Activated CD8-positive, alpha-beta T cell treated with anti-CD3 and anti-CD28 coated beads, Interleukin-2, amount 10 ng/mL, durations not matched to agents 7 days and 5 days (primary cell): ENCODE results near the gene FHIP1B. TPM values are rescaled to one million over a fixed set of nuclear protein-coding genes. Genes with fewer than 3 reads are reported as not detected.

Source experiments
- ATAC-seq: fragments of 150-1000 bp; cut with Tn5 transposase; one replicate; pipeline ENCODE4 v1.10.0; 2021; ENCODE audit warnings: moderate library complexity
- CTCF ChIA-PET: fragments of 350-600 bp; sonication (Branson Sonifier 250); formaldehyde crosslinking; loops from one replicate; lab custom pipeline; 2021; ENCODE audit warnings: antibody characterized with exemption; lab: Charles Lee
- POLR2A ChIA-PET: fragments of 350-600 bp; sonication (Branson Sonifier 250); formaldehyde crosslinking; loops from one replicate; lab custom pipeline; 2021; ENCODE audit warnings: antibody characterized with exemption; lab: Charles Lee
- DNase-seq: peaks from one replicate; pipeline ENCODE4 v3.0.0-alpha.2; 2020
- H3K27ac Mint-ChIP-seq: one replicate; pipeline ENCODE4 v1.8.0; 2021; ENCODE audit warnings: mild to moderate bottlenecking, mixed read lengths
- H3K27me3 Mint-ChIP-seq: one replicate; pipeline ENCODE4 v1.8.0; 2021; ENCODE audit warnings: low read depth, mixed read lengths
- H3K36me3 Mint-ChIP-seq: one replicate; pipeline ENCODE4 v1.8.0; 2021; ENCODE audit warnings: low read depth, mixed read lengths
- H3K4me1 Mint-ChIP-seq: one replicate; pipeline ENCODE4 v1.8.0; 2021; ENCODE audit warnings: low read depth, mixed read lengths
- H3K4me3 Mint-ChIP-seq: one replicate; pipeline ENCODE4 v1.8.0; 2021; ENCODE audit warnings: mild to moderate bottlenecking, mixed read lengths
- H3K9me3 Mint-ChIP-seq: one replicate; pipeline ENCODE4 v1.8.0; 2022; ENCODE audit warnings: mixed read lengths; ENCODE audit not compliant: insufficient read depth
- total RNA-seq, 2 experiments: library from RNA; stranded (reverse); gene quantifications; one replicate each; pipeline ENCODE4 v1.2.3, GENCODE V29; 2021

FHIP1B gene
- total RNA-seq, 2 experiments from 2014 or later, result 19.1 to 20.4 TPM

DNA sequence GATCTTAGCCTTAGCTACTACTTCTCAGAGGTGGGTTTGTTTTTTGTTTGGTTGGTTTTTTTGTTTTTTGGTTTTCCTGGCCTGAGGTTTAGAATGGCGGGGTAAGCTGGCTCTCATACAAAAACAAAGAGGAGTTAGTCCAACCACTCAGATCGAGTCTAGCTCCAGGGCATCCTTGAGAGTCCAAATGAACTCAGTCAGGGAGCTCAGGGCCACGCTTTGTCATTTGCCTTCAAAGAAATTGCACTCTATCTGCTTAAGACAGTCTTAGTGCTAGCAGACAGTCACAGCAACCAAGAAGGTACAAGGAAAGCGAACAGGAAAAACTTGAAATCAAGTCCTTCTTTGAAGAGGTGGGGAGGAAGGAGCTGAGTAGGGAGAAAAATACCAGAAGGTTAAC is 17.9 kb downstream of the FHIP1B start:
- DNase-seq (no peak), ATAC-seq (no peak)
- Mint-ChIP-seq H3K36me3 (peaks cover 36% of the 10 kb centered on the region), H3K4me1 (peaks cover 11% of the 10 kb centered on the region), H3K4me3 (no peak overlapping the region), H3K27me3 (no peaks in the 10 kb centered on the region), H3K9me3 (no peaks in the 10 kb centered on the region), H3K27ac (no peak overlapping the region)
- CTCF ChIA-PET, result interaction anchor here (1.4 to 2.1 kb wide), 2 partner anchors 10 to 101 kb away, joined by 4 read pairs; no protein-coding TSS in a partner anchor
- POLR2A ChIA-PET, result interaction anchor here (1.1 kb wide), 1 partner anchor 9 kb away, joined by 3 read pairs; no protein-coding TSS in a partner anchor

DNA sequence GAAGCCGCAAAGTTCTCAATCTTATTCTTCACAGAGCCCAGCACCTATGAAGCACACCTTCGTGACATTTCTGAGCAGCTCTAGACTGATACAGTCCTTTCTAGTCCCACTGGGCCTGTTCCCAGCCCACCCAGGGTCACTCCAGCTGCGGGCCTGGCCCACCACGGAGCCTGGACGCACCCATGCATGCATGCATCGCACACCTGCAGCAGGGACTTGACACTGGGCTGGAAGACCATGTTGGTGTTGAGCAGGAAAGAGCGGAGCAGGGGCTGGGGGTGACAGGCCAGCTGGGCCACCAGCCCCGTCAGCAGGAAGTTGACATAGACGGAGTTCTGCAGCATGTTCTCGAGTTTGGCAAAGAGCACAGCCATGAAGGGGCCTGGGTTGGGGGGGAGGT is 19.9 kb downstream of the FHIP1B start:
- H3K27me3 Mint-ChIP-seq, result no peaks in the 10 kb centered on the region
- no peak for DNase-seq
- POLR2A ChIA-PET, result no interaction called here
- ATAC-seq, result no peak
- H3K4me3 Mint-ChIP-seq, result no peak overlapping the region
- H3K4me1 Mint-ChIP-seq, result peaks cover 5% of the 10 kb centered on the region
- peaks cover 28% of the 10 kb centered on the region for H3K36me3 Mint-ChIP-seq
- H3K27ac Mint-ChIP-seq, result no peak overlapping the region
- CTCF ChIA-PET, result no interaction called here
- no peaks in the 10 kb centered on the region for H3K9me3 Mint-ChIP-seq

DNA sequence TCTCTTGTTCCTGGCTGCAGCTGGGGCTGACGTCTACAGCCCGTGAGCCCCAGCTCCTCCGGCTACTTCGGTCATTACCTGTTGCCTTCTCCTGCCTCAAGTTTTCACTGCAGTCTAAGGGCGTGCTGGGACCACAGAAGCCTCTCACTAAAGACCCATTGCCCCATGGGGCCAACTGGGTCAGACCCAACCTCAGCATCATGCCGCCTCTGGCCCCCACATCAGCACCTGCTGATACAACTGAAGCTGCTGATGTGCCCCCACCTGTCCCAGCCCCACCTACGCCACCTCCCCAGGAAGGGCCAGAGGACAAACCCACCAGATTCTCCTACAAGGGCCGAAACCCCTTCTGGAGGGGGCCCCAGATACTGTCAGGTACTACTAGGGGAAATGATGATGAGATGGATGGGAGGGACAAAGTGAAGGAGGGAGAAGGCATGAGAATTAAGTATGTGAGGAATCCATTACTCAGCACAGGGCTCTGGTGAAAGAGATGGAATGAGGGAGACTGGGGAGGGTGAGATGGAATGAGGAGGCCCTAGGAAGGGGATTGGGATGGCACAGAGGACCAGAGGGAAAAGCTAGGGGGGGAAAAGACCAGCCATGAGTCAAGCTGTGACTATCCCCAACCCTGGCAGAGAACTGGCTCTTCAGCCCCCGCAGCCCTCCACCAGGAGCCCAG is 24.0 kb downstream of the FHIP1B start:
- no peak overlapping the region for H3K4me3 Mint-ChIP-seq
- no peaks in the 10 kb centered on the region for H3K9me3 Mint-ChIP-seq
- no peak for DNase-seq
- H3K27ac Mint-ChIP-seq, result no peak overlapping the region
- H3K4me1 Mint-ChIP-seq, result no peaks in the 10 kb centered on the region
- ChIA-PET CTCF (no interaction called here), POLR2A (no interaction called here)
- H3K36me3 Mint-ChIP-seq, result peaks cover 15% of the 10 kb centered on the region
- no peak for ATAC-seq
- H3K27me3 Mint-ChIP-seq, result no peaks in the 10 kb centered on the region

DNA sequence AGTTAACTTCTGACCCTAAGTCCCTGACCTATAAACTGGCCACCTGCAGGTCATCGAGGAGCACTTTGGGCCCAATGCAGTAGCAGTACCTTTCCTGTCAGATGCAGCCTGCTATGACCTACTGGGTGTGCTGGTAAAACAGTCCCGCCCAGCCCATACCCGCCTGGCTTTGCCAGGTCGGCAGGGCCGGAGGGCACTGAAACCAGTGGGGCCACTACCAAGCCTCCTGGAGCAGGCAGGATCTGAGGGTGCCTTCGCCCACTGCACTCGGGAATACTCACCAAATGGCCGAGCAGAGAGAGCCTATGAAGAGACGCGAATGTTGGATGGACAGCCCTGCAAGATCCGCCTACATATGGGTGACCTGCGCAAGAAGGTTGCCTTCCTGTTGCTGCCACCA is 24.6 kb downstream of the FHIP1B start:
- Mint-ChIP-seq H3K27me3 (no peaks in the 10 kb centered on the region), H3K4me1 (no peaks in the 10 kb centered on the region), H3K4me3 (no peak overlapping the region), H3K36me3 (peaks cover 15% of the 10 kb centered on the region), H3K27ac (no peak overlapping the region), H3K9me3 (no peaks in the 10 kb centered on the region)
- CTCF ChIA-PET, result no interaction called here
- DNase-seq (no peak), ATAC-seq (no peak)
- POLR2A ChIA-PET, result no interaction called here

DNA sequence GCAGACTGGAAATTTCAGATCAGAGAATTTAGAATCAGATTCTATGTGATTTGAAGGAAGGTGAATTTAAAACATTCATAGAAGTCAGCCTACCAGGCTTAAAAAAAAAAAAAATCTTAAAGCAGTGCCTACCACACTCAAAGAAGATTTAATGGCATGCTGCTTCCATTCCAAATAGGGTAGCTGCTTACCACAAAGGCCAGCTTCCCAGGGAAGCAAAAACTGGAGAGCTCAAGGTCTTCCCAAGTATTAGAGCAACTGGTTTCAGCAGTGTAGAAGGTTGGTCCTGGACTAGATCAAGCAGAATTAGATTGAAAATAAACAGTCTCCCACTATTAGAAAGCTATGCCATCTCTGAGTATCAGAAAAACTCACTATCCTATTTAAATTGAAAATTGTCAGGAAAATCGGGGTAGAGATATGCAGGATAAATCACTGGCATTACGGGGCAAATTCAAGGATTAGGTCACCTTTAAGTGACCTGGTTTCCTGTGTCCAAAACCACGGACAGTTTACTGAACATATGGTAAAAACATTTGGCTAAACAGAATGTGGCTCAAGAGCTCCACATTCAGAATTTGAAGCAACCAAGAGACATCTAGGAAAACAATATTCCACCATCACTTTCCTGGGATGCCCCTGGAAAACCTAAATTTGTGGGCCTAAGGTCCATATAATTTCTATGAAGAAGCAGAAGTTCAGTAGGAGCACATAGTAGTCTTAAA is 27.8 kb downstream of the FHIP1B start:
- Mint-ChIP-seq H3K36me3 (peaks cover 22% of the 10 kb centered on the region), H3K4me3 (no peak overlapping the region), H3K27me3 (no peaks in the 10 kb centered on the region), H3K9me3 (no peaks in the 10 kb centered on the region), H3K4me1 (peaks cover 25% of the 10 kb centered on the region), H3K27ac (no peak overlapping the region)
- ATAC-seq (no peak), DNase-seq (no peak)
- CTCF ChIA-PET, result interaction anchor here (1.0 to 1.5 kb wide), 3 partner anchors 9 to 156 kb away, joined by 3 to 5 read pairs (median 4); no protein-coding TSS in a partner anchor
- POLR2A ChIA-PET, result interaction anchor here (0.7 kb wide), 1 partner anchor 11 kb away, joined by 3 read pairs; no protein-coding TSS in a partner anchor

DNA sequence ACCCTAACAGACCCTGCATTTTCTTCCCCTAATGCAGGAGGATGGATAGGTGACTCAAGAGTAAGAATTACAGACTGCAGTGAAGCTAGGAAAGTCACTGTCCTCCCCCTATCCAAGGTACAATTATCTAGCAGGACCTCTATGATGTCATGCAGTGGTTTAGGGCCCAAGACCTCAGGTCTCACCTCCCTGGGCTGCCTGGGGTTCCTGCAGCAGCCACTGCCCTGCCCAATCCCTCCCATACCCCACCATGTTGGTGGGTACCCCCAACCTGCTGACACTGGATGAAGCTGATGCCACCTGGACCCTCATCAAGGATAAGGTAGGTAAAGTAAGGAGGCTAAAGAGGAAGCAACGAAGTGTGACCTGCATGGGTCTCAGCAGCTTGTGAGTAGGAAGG is 29.1 kb downstream of the FHIP1B start, which contains the start of gene C11orf42:
Gene C11orf42 (plus strand): TSS at position 192 of the 400 bp plus-strand sequence. CDS start 59 bp downstream, at position 251.
- Mint-ChIP-seq H3K36me3 (peaks cover 18% of the 10 kb centered on the region), H3K27me3 (no peaks in the 10 kb centered on the region), H3K27ac (no peak within 1 kb of the TSS), H3K4me1 (peaks cover 37% of the 10 kb centered on the region), H3K4me3 (no peak within 1 kb of the TSS), H3K9me3 (no peaks in the 10 kb centered on the region)
- no peak for ATAC-seq
- ChIA-PET CTCF (no interaction called here), POLR2A (interaction anchor here (2.0 kb wide), 1 partner anchor 30 kb away, joined by 5 read pairs; no protein-coding TSS in a partner anchor)
- no peak for DNase-seq

DNA sequence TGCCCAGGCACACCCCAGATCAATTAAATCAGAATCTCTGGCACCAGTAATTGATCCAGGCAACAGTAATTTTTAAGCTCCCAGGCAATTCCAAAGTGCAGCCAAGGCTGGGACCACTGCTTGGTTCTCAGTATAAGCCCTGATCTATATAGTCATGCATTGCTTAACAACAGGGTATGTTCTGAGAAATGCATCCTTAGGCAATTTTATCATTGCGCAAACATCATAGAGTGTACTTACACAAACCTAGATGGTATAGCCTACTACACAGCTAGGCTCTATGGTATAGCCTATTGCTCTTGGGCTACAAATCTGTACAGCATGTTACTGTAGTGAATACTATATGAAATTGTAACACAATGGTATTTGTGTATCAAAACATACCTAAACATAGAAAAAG is 29.7 kb downstream of the FHIP1B start:
- Mint-ChIP-seq H3K27ac (no peak overlapping the region), H3K36me3 (peaks cover 18% of the 10 kb centered on the region), H3K9me3 (no peaks in the 10 kb centered on the region), H3K4me1 (peaks cover 37% of the 10 kb centered on the region), H3K4me3 (no peak overlapping the region), H3K27me3 (no peaks in the 10 kb centered on the region)
- no peak for DNase-seq
- no peak for ATAC-seq
- ChIA-PET CTCF (interaction anchor here (1.1 kb wide), 1 partner anchor 174 kb away, joined by 3 read pairs; no protein-coding TSS in a partner anchor), POLR2A (interaction anchor here (2.0 kb wide), 1 partner anchor 30 kb away, joined by 5 read pairs; no protein-coding TSS in a partner anchor)

DNA sequence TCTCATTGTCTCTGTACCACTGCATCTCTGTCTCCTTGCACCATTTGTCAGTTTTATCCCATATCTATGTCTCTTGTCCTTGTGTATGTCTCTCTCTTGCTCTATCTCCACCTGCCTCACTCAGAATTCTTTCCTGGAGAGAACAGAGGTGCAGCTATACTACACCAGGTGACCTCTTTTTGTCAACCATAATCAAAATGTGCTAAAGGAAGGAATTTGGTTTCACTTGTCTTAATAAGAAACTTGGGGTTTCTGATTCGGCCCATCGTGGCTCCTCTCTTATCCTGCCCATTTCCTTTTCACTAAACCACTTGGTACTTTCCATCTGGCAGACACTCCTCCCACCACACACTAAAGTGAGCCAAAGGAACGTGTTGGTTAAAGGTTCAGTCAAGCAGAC is 31.1 kb downstream of the FHIP1B start:
- CTCF ChIA-PET, result no interaction called here
- DNase-seq, result peak; percentile 40
- Mint-ChIP-seq H3K27me3 (no peaks in the 10 kb centered on the region), H3K9me3 (no peaks in the 10 kb centered on the region), H3K27ac (peak overlapping the region; percentile 28), H3K36me3 (peaks cover 13% of the 10 kb centered on the region), H3K4me3 (no peak overlapping the region), H3K4me1 (peaks cover 38% of the 10 kb centered on the region)
- POLR2A ChIA-PET, result interaction anchor here (2.0 kb wide), 1 partner anchor 32 kb away, joined by 5 read pairs; no protein-coding TSS in a partner anchor
- ATAC-seq, result peak; percentile 70

DNA sequence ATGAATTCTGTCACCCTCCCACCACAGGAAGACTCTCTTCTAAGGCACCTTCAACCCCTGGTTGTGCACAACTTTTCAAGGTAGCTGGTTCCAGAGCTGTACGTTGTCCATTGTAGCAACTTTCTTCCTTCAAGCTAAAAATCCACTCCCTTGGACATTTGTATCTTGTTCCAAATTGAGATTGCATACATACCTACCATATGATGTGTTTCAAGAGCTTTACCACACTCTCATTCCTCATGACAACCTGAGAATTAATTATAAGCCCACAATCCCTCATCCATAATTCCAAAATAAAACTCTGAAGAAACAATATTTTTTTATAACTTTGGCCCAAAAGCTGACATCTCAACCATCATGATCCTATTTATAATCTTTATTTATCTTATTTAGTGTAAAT is 32.4 kb downstream of the FHIP1B start:
- Mint-ChIP-seq H3K9me3 (no peaks in the 10 kb centered on the region), H3K27me3 (no peaks in the 10 kb centered on the region), H3K4me3 (no peak overlapping the region), H3K27ac (no peak overlapping the region), H3K4me1 (peaks cover 44% of the 10 kb centered on the region), H3K36me3 (peaks cover 13% of the 10 kb centered on the region)
- ATAC-seq, result no peak
- POLR2A ChIA-PET, result no interaction called here
- DNase-seq, result no peak
- CTCF ChIA-PET, result interaction anchor here (1.2 kb wide), 1 partner anchor 116 kb away, joined by 3 read pairs; no protein-coding TSS in a partner anchor

DNA sequence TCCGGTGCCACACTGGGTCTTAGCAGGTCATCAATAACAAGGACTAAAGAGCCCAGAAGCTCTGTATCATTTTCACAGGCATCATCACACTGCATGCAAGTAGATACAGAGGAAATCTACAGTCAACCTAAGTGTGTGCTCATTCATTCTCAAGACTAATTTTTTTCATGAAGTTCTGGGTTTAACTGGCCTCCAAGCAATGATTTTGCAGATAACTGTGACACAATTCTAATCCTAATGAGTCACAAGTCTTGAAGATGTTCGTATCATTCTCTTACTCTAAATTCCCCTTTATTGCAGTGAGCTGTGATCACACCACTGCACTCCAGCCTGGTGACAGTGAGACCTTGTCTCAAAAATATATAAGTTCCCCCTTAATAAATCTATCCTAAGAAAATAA is 33.0 kb downstream of the FHIP1B start:
- H3K4me3 Mint-ChIP-seq, result no peak overlapping the region
- peaks cover 15% of the 10 kb centered on the region for H3K36me3 Mint-ChIP-seq
- H3K27me3 Mint-ChIP-seq, result no peaks in the 10 kb centered on the region
- DNase-seq (no peak), ATAC-seq (no peak)
- CTCF ChIA-PET, result interaction anchor here (0.8 to 1.2 kb wide), 2 partner anchors 18 to 116 kb away, joined by 3 read pairs; no protein-coding TSS in a partner anchor
- POLR2A ChIA-PET, result no interaction called here
- H3K4me1 Mint-ChIP-seq, result peaks cover 50% of the 10 kb centered on the region
- no peaks in the 10 kb centered on the region for H3K9me3 Mint-ChIP-seq
- H3K27ac Mint-ChIP-seq, result no peak overlapping the region

DNA sequence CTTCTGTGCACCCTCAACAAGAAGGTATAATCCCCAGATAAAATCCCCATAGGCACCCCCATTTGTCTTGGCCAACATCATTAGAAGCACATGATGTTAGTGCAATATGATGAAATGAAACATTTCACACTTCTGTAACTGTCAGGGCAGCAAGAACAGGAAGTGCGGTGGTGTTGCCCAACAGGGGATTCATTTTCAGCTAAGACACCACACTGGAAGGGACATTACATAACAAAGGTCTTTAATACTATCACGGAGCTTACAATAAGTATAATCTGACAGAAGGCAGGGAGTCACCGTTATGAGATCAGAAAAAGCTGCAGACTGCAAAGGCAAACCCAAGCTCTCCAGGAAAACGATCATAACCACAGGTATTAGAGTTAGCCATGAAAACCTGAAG is 33.5 kb downstream of the FHIP1B start:
- H3K36me3 Mint-ChIP-seq, result peaks cover 18% of the 10 kb centered on the region
- no peak for ATAC-seq
- H3K27me3 Mint-ChIP-seq, result no peaks in the 10 kb centered on the region
- H3K4me1 Mint-ChIP-seq, result peaks cover 55% of the 10 kb centered on the region
- no peak overlapping the region for H3K4me3 Mint-ChIP-seq
- POLR2A ChIA-PET, result no interaction called here
- CTCF ChIA-PET, result interaction anchor here (0.8 to 1.2 kb wide), 2 partner anchors 18 to 117 kb away, joined by 3 read pairs; no protein-coding TSS in a partner anchor
- no peak for DNase-seq
- H3K27ac Mint-ChIP-seq, result no peak overlapping the region
- no peaks in the 10 kb centered on the region for H3K9me3 Mint-ChIP-seq
